H9 (cell line): Measurements from ENCODE around the gene NHS. TPM values are rescaled to one million over a fixed set of nuclear protein-coding genes. Genes with fewer than 3 reads are reported as not detected.

Experiments
- DNase-seq: peaks from one replicate; pipeline ENCODE4 v3.0.0-alpha.2; 2017
- H2AFZ ChIP-seq: one replicate; pipeline ENCODE4 v1.6.1; 2013; ENCODE audit warnings: mild to moderate bottlenecking, low read length, control low read depth, moderate library complexity
- H2AK5ac ChIP-seq: 2 replicates; pipeline ENCODE4 v1.6.1; 2013; ENCODE audit warnings: low read length, control low read depth, mixed read lengths; ENCODE audit not compliant: insufficient read length
- H2BK120ac ChIP-seq: one replicate; pipeline ENCODE4 v1.6.1; 2013; ENCODE audit warnings: low read depth, mild to moderate bottlenecking, low read length, control low read depth, inconsistent platforms; ENCODE audit not compliant: poor library complexity, severe bottlenecking
- H2BK12ac ChIP-seq: 2 replicates; pipeline ENCODE4 v1.6.1; 2013; ENCODE audit warnings: low read length, control low read depth, mixed read lengths, low read depth; ENCODE audit not compliant: insufficient read length
- H2BK15ac ChIP-seq: 2 replicates; pipeline ENCODE4 v1.6.1; 2013; ENCODE audit warnings: low read depth, low read length, control low read depth
- H2BK20ac ChIP-seq: one replicate; pipeline ENCODE4 v1.6.1; 2013; ENCODE audit warnings: low read depth, mild to moderate bottlenecking, low read length, control low read depth, inconsistent platforms; ENCODE audit not compliant: poor library complexity, severe bottlenecking
- H2BK5ac ChIP-seq: 2 replicates; pipeline ENCODE4 v1.6.1; 2013; ENCODE audit warnings: low read length, control low read depth, mixed read lengths; ENCODE audit not compliant: insufficient read length
- H3K14ac ChIP-seq: 2 replicates; pipeline ENCODE4 v1.6.1; 2013; ENCODE audit warnings: low read length, control low read depth; ENCODE audit not compliant: insufficient read depth
- H3K18ac ChIP-seq: 2 replicates; pipeline ENCODE4 v1.6.1; 2013; ENCODE audit warnings: low read depth, mild to moderate bottlenecking, mixed read lengths, low read length, control low read depth; ENCODE audit not compliant: insufficient read length
- H3K23ac ChIP-seq: 2 replicates; pipeline ENCODE4 v1.6.1; 2013; ENCODE audit warnings: low read length, control low read depth, mixed read lengths, low read depth; ENCODE audit not compliant: insufficient read length
- H3K23me2 ChIP-seq: 2 replicates; pipeline ENCODE4 v1.6.1; 2013; ENCODE audit warnings: low read depth, mild to moderate bottlenecking, mixed read lengths, low read length, control low read depth; ENCODE audit not compliant: insufficient read length, poor library complexity, severe bottlenecking
- H3K27ac ChIP-seq: 2 replicates; pipeline ENCODE4 v1.5.1; 2013; ENCODE audit warnings: low read length, control low read depth, mixed read lengths, low read depth; ENCODE audit not compliant: insufficient read length
- H3K27me3 ChIP-seq: 2 replicates; pipeline ENCODE4 v1.6.1; 2013; ENCODE audit warnings: low read length, control low read depth, inconsistent platforms; ENCODE audit not compliant: insufficient read depth
- H3K4ac ChIP-seq: 2 replicates; pipeline ENCODE4 v1.6.1; 2013; ENCODE audit warnings: low read depth, mild to moderate bottlenecking, control low read depth, inconsistent platforms, low read length, moderate library complexity
- H3K4me1 ChIP-seq: 2 replicates; pipeline ENCODE4 v1.6.1; 2013; ENCODE audit warnings: low read length, control low read depth, inconsistent platforms; ENCODE audit not compliant: insufficient read depth
- H3K4me2 ChIP-seq: 2 replicates; pipeline ENCODE4 v1.6.1; 2013; ENCODE audit warnings: low read length, control low read depth, mixed read lengths; ENCODE audit not compliant: insufficient read length, insufficient read depth
- H3K56ac ChIP-seq: 2 replicates; pipeline ENCODE4 v1.6.1; 2013; ENCODE audit warnings: low read depth, mild to moderate bottlenecking, mixed read lengths, low read length, control low read depth; ENCODE audit not compliant: insufficient read length
- H3K79me1 ChIP-seq: 2 replicates; pipeline ENCODE4 v1.6.1; 2013; ENCODE audit warnings: low read depth, mild to moderate bottlenecking, moderate library complexity, low read length, control low read depth, inconsistent platforms; ENCODE audit not compliant: insufficient read depth, poor library complexity, severe bottlenecking
- H3K79me2 ChIP-seq: 2 replicates; pipeline ENCODE4 v1.6.1; 2013; ENCODE audit warnings: low read length, control low read depth, inconsistent platforms; ENCODE audit not compliant: insufficient read depth
- H3K9ac ChIP-seq: 2 replicates; pipeline ENCODE4 v1.6.1; 2013; ENCODE audit warnings: low read length, control low read depth, mixed read lengths; ENCODE audit not compliant: insufficient read length; ENCODE audit errors: extremely low read depth
- H3K9me3 ChIP-seq: one replicate; pipeline ENCODE4 v1.6.1; 2013; ENCODE audit warnings: low read depth, low read length, inconsistent platforms; ENCODE audit not compliant: control insufficient read depth
- H3T11ph ChIP-seq: one replicate; pipeline ENCODE4 v1.6.1; 2013; ENCODE audit warnings: mild to moderate bottlenecking, low read length, control low read depth, inconsistent platforms
- H4K20me1 ChIP-seq: one replicate; pipeline ENCODE4 v1.6.1; 2013; ENCODE audit not compliant: control insufficient read depth, insufficient read length, insufficient read depth
- H4K5ac ChIP-seq: 2 replicates; pipeline ENCODE4 v1.6.1; 2013; ENCODE audit warnings: low read depth, mild to moderate bottlenecking, mixed read lengths, low read length, control low read depth; ENCODE audit not compliant: insufficient read length
- H4K8ac ChIP-seq: replicated peaks from 2 replicates; pipeline ENCODE4 v1.6.1; 2013; ENCODE audit warnings: low read length, control low read depth, mixed read lengths, low read depth; ENCODE audit not compliant: insufficient read length
- H4K91ac ChIP-seq: 2 replicates; pipeline ENCODE4 v1.6.1; 2013; ENCODE audit warnings: low read depth, mild to moderate bottlenecking, moderate library complexity, mixed read lengths, low read length, control low read depth; ENCODE audit not compliant: insufficient read length
- H3K27ac Mint-ChIP-seq, 3 experiments: 2 replicates in 2 of 3; 3 replicates in 1 of 3; pipeline ENCODE4 v1.8.0; 2020 to 2021; ENCODE audit warnings: mixed read lengths in 3 of 3, mild to moderate bottlenecking in 1 of 3, moderate library complexity in 1 of 3
- H3K27me3 Mint-ChIP-seq: 2 replicates; pipeline ENCODE4 v1.8.0; 2021; ENCODE audit warnings: low read depth, mild to moderate bottlenecking, moderate library complexity, mixed read lengths
- H3K36me3 Mint-ChIP-seq, 3 experiments: 2 replicates in 2 of 3; 3 replicates in 1 of 3; pipeline ENCODE4 v1.8.0; 2020 to 2021; ENCODE audit warnings: low read depth in 3 of 3, mixed read lengths in 3 of 3; ENCODE audit not compliant: insufficient read depth in 1 of 3
- H3K4me1 Mint-ChIP-seq, 2 experiments: 2 replicates each; pipeline ENCODE4 v1.8.0; 2020; ENCODE audit warnings: mixed read lengths in 2 of 2
- H3K4me3 Mint-ChIP-seq, 2 experiments: 2 replicates in 1 of 2; 3 replicates in 1 of 2; pipeline ENCODE4 v1.8.0; 2020 to 2021; ENCODE audit warnings: mild to moderate bottlenecking in 2 of 2, mixed read lengths in 2 of 2, moderate library complexity in 1 of 2
- H3K9me3 Mint-ChIP-seq, 2 experiments: 2 replicates in 1 of 2; 3 replicates in 1 of 2; pipeline ENCODE4 v1.8.0; 2020; ENCODE audit warnings: mild to moderate bottlenecking in 2 of 2, mixed read lengths in 2 of 2, moderate library complexity in 1 of 2
- total RNA-seq: library from RNA; stranded (reverse); gene quantifications from 2 replicates; pipeline ENCODE4 v1.2.1, GENCODE V29; 2021
- TF ChIP-seq, protein P1 (sequence below): fragments of 200-600 bp; sonication (generic); conservative IDR thresholded peaks from 3 replicates; pipeline ENCODE4 v1.8.0; 2021; ENCODE audit warnings: antibody characterized with exemption, mild to moderate bottlenecking

NHS gene
- total RNA-seq, 1 experiment from 2014 or later = 8.7 TPM

- Mint-ChIP-seq H3K9me3 (no peaks in the 10 kb centered on the region), H3K36me3 (no peaks in the 10 kb centered on the region), H3K4me1 (peaks cover 27 to 30% of the 10 kb centered on the region in 2 experiments), H3K27me3 (no peaks in the 10 kb centered on the region), H3K4me3 (no peak overlapping the region), H3K27ac (no peak overlapping the region; a peak in 1 of 7 replicates)
- Histone ChIP-seq H2BK15ac (no peak overlapping the region), H3T11ph (no peak overlapping the region), H3K27me3 (no peaks in the 10 kb centered on the region), H3K4ac (no peak overlapping the region), H3K79me1 (no peaks in the 10 kb centered on the region), H3K9ac (no peak overlapping the region), H4K91ac (no peak overlapping the region), H4K5ac (no peak overlapping the region), H3K18ac (no peak overlapping the region), H2AK5ac (no peak overlapping the region), H4K20me1 (no peaks in the 10 kb centered on the region), H2AFZ (no peak overlapping the region), H3K4me2 (no peak overlapping the region), H3K9me3 (no peaks in the 10 kb centered on the region), H2BK12ac (no peak overlapping the region), H3K79me2 (no peaks in the 10 kb centered on the region), H4K8ac (no peak overlapping the region), H3K27ac (no peak overlapping the region), H3K4me1 (no peaks in the 10 kb centered on the region), H3K23ac (no peak overlapping the region), H2BK120ac (no peak overlapping the region), H3K14ac (no peak overlapping the region), H2BK20ac (no peak overlapping the region), H3K56ac (no peak overlapping the region), H3K23me2 (no peaks in the 10 kb centered on the region), H2BK5ac (no peak overlapping the region)
- TF ChIP-seq, protein P1, sequence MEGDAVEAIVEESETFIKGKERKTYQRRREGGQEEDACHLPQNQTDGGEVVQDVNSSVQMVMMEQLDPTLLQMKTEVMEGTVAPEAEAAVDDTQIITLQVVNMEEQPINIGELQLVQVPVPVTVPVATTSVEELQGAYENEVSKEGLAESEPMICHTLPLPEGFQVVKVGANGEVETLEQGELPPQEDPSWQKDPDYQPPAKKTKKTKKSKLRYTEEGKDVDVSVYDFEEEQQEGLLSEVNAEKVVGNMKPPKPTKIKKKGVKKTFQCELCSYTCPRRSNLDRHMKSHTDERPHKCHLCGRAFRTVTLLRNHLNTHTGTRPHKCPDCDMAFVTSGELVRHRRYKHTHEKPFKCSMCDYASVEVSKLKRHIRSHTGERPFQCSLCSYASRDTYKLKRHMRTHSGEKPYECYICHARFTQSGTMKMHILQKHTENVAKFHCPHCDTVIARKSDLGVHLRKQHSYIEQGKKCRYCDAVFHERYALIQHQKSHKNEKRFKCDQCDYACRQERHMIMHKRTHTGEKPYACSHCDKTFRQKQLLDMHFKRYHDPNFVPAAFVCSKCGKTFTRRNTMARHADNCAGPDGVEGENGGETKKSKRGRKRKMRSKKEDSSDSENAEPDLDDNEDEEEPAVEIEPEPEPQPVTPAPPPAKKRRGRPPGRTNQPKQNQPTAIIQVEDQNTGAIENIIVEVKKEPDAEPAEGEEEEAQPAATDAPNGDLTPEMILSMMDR = no peak
- DNase-seq = no peak
Measured at GRCh38 chrX:17464194-17464593, 89.2 kb downstream of the NHS start.
